ENCODE measurements around the gene TTYH2. TPM values are rescaled to one million over a fixed set of nuclear protein-coding genes. Genes with fewer than 3 reads are reported as not detected.

The TTYH2 gene
- total RNA-seq, 1 donor from 2014 or later = 16.8 TPM

GRCh38 chr17:74245145-74245831 is 31.9 kb downstream of the TTYH2 start:
- Mint-ChIP-seq H3K36me3 (peaks cover 4% of the 10 kb centered on the region), H3K9me3 (peaks cover 3% of the 10 kb centered on the region), H3K4me1 (peaks cover 9% of the 10 kb centered on the region), H3K27me3 (ENCODE audit: low read depth) (peaks cover 19% of the 10 kb centered on the region), H3K4me3 (no peak overlapping the region), H3K27ac (no peak overlapping the region)
- no peak for DNase-seq (ENCODE audit: low spot score in 2 of 2, unreplicated experiment in 2 of 2)
- TF ChIP-seq CTCF (IDR thresholded peaks at IDR 0.05; ENCODE audit: unreplicated experiment) = no peak

- H3K4me3 Mint-ChIP-seq = no peak overlapping the region
- peaks cover 3% of the 10 kb centered on the region for H3K9me3 Mint-ChIP-seq
- H3K4me1 Mint-ChIP-seq = peaks cover 4% of the 10 kb centered on the region
- DNase-seq (ENCODE audit: low spot score in 2 of 2, unreplicated experiment in 2 of 2) = no peak
- peaks cover 4% of the 10 kb centered on the region for H3K36me3 Mint-ChIP-seq
- peaks cover 18% of the 10 kb centered on the region for H3K27me3 Mint-ChIP-seq (ENCODE audit: low read depth)
- no peak overlapping the region for H3K27ac Mint-ChIP-seq
- no peak for TF ChIP-seq CTCF (IDR thresholded peaks at IDR 0.05; ENCODE audit: unreplicated experiment)
These were observed 32.5 kb downstream of the TTYH2 start for GRCh38 chr17:74245871-74246270.

GRCh38 chr17:74249590-74250270 is 36.4 kb downstream of the TTYH2 start:
- H3K27ac Mint-ChIP-seq = no peak overlapping the region
- H3K27me3 Mint-ChIP-seq (ENCODE audit: low read depth) = peaks cover 15% of the 10 kb centered on the region
- peaks cover 4% of the 10 kb centered on the region for H3K36me3 Mint-ChIP-seq
- TF ChIP-seq CTCF (IDR thresholded peaks at IDR 0.05; ENCODE audit: unreplicated experiment) = no peak
- DNase-seq (ENCODE audit: low spot score in 2 of 2, unreplicated experiment in 2 of 2) = no peak
- no peak overlapping the region for H3K4me3 Mint-ChIP-seq
- peaks cover 4% of the 10 kb centered on the region for H3K4me1 Mint-ChIP-seq
- H3K9me3 Mint-ChIP-seq = peaks cover 3% of the 10 kb centered on the region

GRCh38 chr17:74250324-74250995 is 37.1 kb downstream of the TTYH2 start:
- no peak overlapping the region for H3K4me3 Mint-ChIP-seq
- no peak for TF ChIP-seq CTCF (IDR thresholded peaks at IDR 0.05; ENCODE audit: unreplicated experiment)
- H3K27me3 Mint-ChIP-seq (ENCODE audit: low read depth) = peaks cover 13% of the 10 kb centered on the region
- peaks cover 4% of the 10 kb centered on the region for H3K36me3 Mint-ChIP-seq
- no peak for DNase-seq (ENCODE audit: low spot score in 2 of 2, unreplicated experiment in 2 of 2)
- H3K27ac Mint-ChIP-seq = no peak overlapping the region
- H3K4me1 Mint-ChIP-seq = peaks cover 3% of the 10 kb centered on the region
- peaks cover 3% of the 10 kb centered on the region for H3K9me3 Mint-ChIP-seq

GRCh38 chr17:74251051-74251450 is 37.7 kb downstream of the TTYH2 start:
- no peak for TF ChIP-seq CTCF (IDR thresholded peaks at IDR 0.05; ENCODE audit: unreplicated experiment)
- DNase-seq (ENCODE audit: low spot score in 2 of 2, unreplicated experiment in 2 of 2) = no peak
- H3K4me3 Mint-ChIP-seq = no peak overlapping the region
- no peaks in the 10 kb centered on the region for H3K4me1 Mint-ChIP-seq
- H3K27ac Mint-ChIP-seq = no peak overlapping the region
- H3K27me3 Mint-ChIP-seq (ENCODE audit: low read depth) = peaks cover 10% of the 10 kb centered on the region
- peaks cover 3% of the 10 kb centered on the region for H3K9me3 Mint-ChIP-seq
- H3K36me3 Mint-ChIP-seq = peaks cover 2% of the 10 kb centered on the region
